ENCODE data around the gene P2RX2.

DNA sequence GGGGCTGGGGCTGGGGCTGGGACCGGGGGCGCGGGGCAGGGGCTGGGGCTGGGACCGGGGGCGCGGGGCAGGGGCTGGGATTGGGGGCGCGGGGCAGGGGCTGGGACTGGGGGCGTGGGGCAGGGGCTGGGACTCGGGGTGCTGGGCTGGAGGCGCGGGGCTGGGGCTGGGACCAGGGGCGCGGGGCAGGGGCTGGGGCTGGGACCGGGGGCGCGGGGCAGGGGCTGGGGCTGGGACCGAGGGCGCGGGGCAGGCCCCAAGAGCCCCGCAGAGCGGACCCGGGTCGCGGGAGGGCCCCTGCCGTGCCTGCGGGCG, 452 bp downstream of the P2RX2 start:
- TF ChIP-seq, protein P1, sequence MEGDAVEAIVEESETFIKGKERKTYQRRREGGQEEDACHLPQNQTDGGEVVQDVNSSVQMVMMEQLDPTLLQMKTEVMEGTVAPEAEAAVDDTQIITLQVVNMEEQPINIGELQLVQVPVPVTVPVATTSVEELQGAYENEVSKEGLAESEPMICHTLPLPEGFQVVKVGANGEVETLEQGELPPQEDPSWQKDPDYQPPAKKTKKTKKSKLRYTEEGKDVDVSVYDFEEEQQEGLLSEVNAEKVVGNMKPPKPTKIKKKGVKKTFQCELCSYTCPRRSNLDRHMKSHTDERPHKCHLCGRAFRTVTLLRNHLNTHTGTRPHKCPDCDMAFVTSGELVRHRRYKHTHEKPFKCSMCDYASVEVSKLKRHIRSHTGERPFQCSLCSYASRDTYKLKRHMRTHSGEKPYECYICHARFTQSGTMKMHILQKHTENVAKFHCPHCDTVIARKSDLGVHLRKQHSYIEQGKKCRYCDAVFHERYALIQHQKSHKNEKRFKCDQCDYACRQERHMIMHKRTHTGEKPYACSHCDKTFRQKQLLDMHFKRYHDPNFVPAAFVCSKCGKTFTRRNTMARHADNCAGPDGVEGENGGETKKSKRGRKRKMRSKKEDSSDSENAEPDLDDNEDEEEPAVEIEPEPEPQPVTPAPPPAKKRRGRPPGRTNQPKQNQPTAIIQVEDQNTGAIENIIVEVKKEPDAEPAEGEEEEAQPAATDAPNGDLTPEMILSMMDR (IDR thresholded peaks at IDR 0.05): no peak
- TF ChIP-seq POLR2A (IDR thresholded peaks at IDR 0.05): no peak
- no peak for TF ChIP-seq POLR2AphosphoS5 (IDR thresholded peaks at IDR 0.05)
